Fibroblast of mammary gland (primary cell): ENCODE measurements around the gene MKRN2OS.

ENCODE experiments used
- DNase-seq: peaks from one replicate; pipeline ENCODE4 v3.0.0-alpha.2; 2010; ENCODE audit warnings: low read depth
- H3K4me3 ChIP-seq: 2 replicates; pipeline ENCODE4 v1.5.1; 2011; ENCODE audit warnings: low read depth, mild to moderate bottlenecking, low read length, moderate library complexity; ENCODE audit not compliant: control insufficient read depth
- CTCF ChIP-seq: conservative IDR thresholded peaks from 2 replicates; pipeline ENCODE4 v1.5.1; 2011; ENCODE audit warnings: low read depth, low read length, inconsistent platforms; ENCODE audit not compliant: control insufficient read depth, insufficient read depth

The MKRN2OS gene

DNA sequence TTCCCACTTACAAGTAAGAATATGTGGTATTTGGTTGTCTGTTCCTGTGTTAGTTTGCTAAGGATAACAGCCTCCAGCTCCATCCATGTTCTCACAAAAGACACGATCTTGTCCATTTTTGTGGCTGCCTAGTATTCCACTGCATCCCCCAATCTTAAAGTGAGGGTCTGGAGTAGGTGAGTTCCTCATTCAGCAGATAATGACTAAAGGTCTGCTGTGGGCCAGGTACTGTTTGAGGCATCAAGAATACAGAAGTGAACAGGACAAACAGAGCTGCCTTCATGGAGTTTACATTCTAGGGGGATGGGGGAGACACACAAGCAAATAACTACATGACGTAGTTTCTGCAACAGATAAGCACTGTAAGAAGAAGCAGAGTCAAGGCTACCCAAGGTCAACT, 24.3 kb downstream of the MKRN2OS start:
- TF ChIP-seq CTCF: no peak
- no peak overlapping the region for H3K4me3 ChIP-seq
- no peak for DNase-seq

DNA sequence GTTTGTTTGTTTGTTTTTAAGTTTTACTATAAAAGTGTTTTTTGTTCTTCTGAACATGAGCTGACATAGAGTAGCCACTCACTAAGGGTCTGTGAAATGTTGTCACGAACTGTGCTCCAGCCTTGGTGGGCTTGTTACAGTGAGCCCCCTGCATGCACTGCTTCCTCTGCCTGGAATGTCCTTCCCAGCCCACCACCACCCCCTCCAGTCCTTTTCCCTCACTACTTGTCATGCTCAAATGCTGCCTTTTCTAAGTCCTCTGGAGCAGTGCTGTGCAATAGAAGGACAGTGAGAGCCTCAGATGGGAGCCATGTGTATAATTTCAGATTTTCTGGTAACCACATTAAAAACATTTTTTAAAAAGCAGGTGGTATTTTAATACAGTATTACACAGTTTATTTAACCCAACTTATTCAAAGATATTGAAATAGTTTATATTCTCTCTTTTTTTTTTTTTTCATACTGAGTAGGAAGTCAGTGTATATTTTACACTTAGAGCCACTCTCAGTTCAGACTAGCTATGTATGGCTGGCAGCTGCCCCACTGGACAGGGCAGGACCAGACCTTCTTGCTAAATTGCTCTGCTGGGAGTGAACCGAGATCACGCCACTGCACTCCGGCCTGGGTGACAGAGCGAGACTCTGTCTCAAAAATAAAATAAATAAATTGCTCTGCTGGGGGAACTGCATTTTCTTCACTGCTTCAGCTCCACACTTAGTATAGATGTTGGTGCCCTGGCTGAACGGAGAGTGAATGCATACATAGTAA, 26.9 kb downstream of the MKRN2OS start:
- H3K4me3 ChIP-seq: no peak overlapping the region

DNA sequence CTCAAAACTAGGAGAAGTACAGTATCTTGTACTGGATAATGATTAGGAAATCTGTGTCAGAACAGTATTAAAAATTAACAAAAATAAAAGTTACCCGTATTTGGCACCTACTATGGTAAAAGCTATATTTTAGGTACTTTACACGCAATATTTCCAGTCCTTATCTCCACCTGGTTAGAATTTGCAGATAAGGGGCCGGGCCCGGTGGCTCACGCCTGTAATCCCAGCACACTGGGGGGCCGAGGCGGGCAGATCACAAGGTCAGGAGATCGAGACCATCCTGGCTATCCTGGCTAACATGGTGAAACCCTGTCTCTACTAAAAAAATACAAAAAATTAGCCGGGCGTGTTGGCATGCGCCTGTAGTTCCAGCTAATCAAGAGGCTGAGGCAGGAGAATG, 28.4 kb downstream of the MKRN2OS start:
- no peak overlapping the region for H3K4me3 ChIP-seq
- DNase-seq: no peak
- no peak for TF ChIP-seq CTCF

More for the DNA sequence above, 26.9 kb downstream of the MKRN2OS start:
- no peak for DNase-seq
- no peak for TF ChIP-seq CTCF

- no peak for DNase-seq
- TF ChIP-seq CTCF: no peak
- H3K4me3 ChIP-seq: no peak overlapping the region
These were observed 29.7 kb downstream of the MKRN2OS start for GRCh38 chr3:12515631-12516030.

- no peak for TF ChIP-seq CTCF
- no peak for DNase-seq
- no peak overlapping the region for H3K4me3 ChIP-seq
These were observed 31.4 kb downstream of the MKRN2OS start for GRCh38 chr3:12513694-12514446.

GRCh38 chr3:12512534-12513118, 32.7 kb downstream of the MKRN2OS start:
- no peak for TF ChIP-seq CTCF
- H3K4me3 ChIP-seq: no peak overlapping the region
- DNase-seq: no peak
